Ascending aorta (tissue), 2 donors: ENCODE results near the gene RHBDF2. TPM values are rescaled to one million over a fixed set of nuclear protein-coding genes. Genes with fewer than 3 reads are reported as not detected.

Source experiments
- DNase-seq, 2 donors: peaks; one replicate each; pipeline ENCODE4 v3.0.0-alpha.2; 2019; ENCODE audit warnings: low spot score in 2 of 2
- H3K27ac ChIP-seq, 2 donors: fragments of 200-600 bp; sonication (generic); one replicate each; pipeline ENCODE4 v1.5.1; 2016 to 2017; ENCODE audit warnings: mild to moderate bottlenecking in 1 of 2
- H3K27me3 ChIP-seq: fragments of 200-600 bp; sonication (generic); one replicate; pipeline ENCODE4 v1.5.1; 2017
- H3K36me3 ChIP-seq, 2 donors: fragments of 200-600 bp; sonication (generic); one replicate each; pipeline ENCODE4 v1.5.1; 2016
- H3K4me1 ChIP-seq, 2 donors: fragments of 200-600 bp; sonication (generic); one replicate each; pipeline ENCODE4 v1.5.1; 2016 to 2017; ENCODE audit warnings: mild to moderate bottlenecking in 1 of 2
- H3K4me3 ChIP-seq, 2 donors: fragments of 200-600 bp; sonication (generic); one replicate each; pipeline ENCODE4 v1.5.1; 2016 to 2017; ENCODE audit warnings: mild to moderate bottlenecking in 1 of 2
- H3K9me3 ChIP-seq, 2 donors: fragments of 200-600 bp; sonication (generic); one replicate each; pipeline ENCODE4 v1.5.1; 2016
- CTCF ChIP-seq, 3 experiments: fragments of 200-600 bp in 2 of 3; fragments of 450-650 bp in 1 of 3; sonication (generic) in 2 of 3; IDR thresholded peaks; one replicate each; pipeline ENCODE4 v1.5.1; 2016 to 2019; ENCODE audit warnings: antibody characterized with exemption in 3 of 3, mild to moderate bottlenecking in 1 of 3, moderate library complexity in 1 of 3
- intact Hi-C: fragments of 100-400 bp; cut with DNase I; formaldehyde crosslinking; loops from one replicate; pipeline ENCODE4 v1.15.1; 2023
- total RNA-seq: library from RNA; depleted of rRNA; stranded (reverse); fragments of >200 nt; gene quantifications from one replicate; pipeline ENCODE4 v1.1.0, GENCODE V29; 2016

Gene RHBDF2
- total RNA-seq, 1 donor from 2014 or later, result 12.7 TPM

- no peak for TF ChIP-seq CTCF (IDR thresholded peaks at IDR 0.05)
- intact Hi-C loops, result no loop called here
- no peaks in the 10 kb centered on the region for H3K36me3 ChIP-seq
- DNase-seq, result no peak
- H3K27ac ChIP-seq, result peak overlapping the region in 1 of 2 donors; percentile 77
- no peaks in the 10 kb centered on the region for H3K27me3 ChIP-seq
- H3K4me1 ChIP-seq, result no peaks in the 10 kb centered on the region
- no peaks in the 10 kb centered on the region for H3K9me3 ChIP-seq
- H3K4me3 ChIP-seq, result no peak overlapping the region
These were observed 11.0 kb downstream of the RHBDF2 start for GRCh38 chr17:76490112-76490710.

GRCh38 chr17:76487451-76488192 is 13.6 kb downstream of the RHBDF2 start:
- Histone ChIP-seq H3K27ac (no peak overlapping the region), H3K4me3 (no peak overlapping the region), H3K27me3 (no peaks in the 10 kb centered on the region), H3K9me3 (no peaks in the 10 kb centered on the region), H3K36me3 (no peaks in the 10 kb centered on the region), H3K4me1 (no peaks in the 10 kb centered on the region)
- intact Hi-C loops, result no loop called here
- no peak for TF ChIP-seq CTCF (IDR thresholded peaks at IDR 0.05)
- DNase-seq, result no peak

GRCh38 chr17:76485569-76485968 is 15.7 kb downstream of the RHBDF2 start:
- H3K4me3 ChIP-seq, result no peak overlapping the region
- H3K4me1 ChIP-seq, result no peaks in the 10 kb centered on the region
- H3K27me3 ChIP-seq, result no peaks in the 10 kb centered on the region
- peak in 1 of 2 donors; percentile 37 for DNase-seq
- no peak for TF ChIP-seq CTCF (IDR thresholded peaks at IDR 0.05)
- H3K9me3 ChIP-seq, result no peaks in the 10 kb centered on the region
- no peaks in the 10 kb centered on the region for H3K36me3 ChIP-seq
- intact Hi-C loops, result no loop called here
- peak overlapping the region in 1 of 2 donors; percentile 42 for H3K27ac ChIP-seq

- no peaks in the 10 kb centered on the region for H3K9me3 ChIP-seq
- H3K4me1 ChIP-seq, result no peaks in the 10 kb centered on the region
- H3K36me3 ChIP-seq, result no peaks in the 10 kb centered on the region
- TF ChIP-seq CTCF (IDR thresholded peaks at IDR 0.05), result no peak
- intact Hi-C loops, result no loop called here
- DNase-seq, result no peak
- peak overlapping the region in 1 of 2 donors; percentile 42 for H3K27ac ChIP-seq
- no peaks in the 10 kb centered on the region for H3K27me3 ChIP-seq
- no peak overlapping the region for H3K4me3 ChIP-seq
These were observed 16.9 kb downstream of the RHBDF2 start for GRCh38 chr17:76484228-76484725.

- Histone ChIP-seq H3K27me3 (no peaks in the 10 kb centered on the region), H3K4me1 (no peaks in the 10 kb centered on the region), H3K36me3 (peaks cover 0 to 4% of the 10 kb centered on the region in 2 donors), H3K27ac (peak overlapping the region in 1 of 2 donors; percentile 44), H3K4me3 (no peak overlapping the region), H3K9me3 (no peaks in the 10 kb centered on the region)
- no peak for TF ChIP-seq CTCF (IDR thresholded peaks at IDR 0.05)
- no peak for DNase-seq
- intact Hi-C loops, result no loop called here
These were observed 20.1 kb downstream of the RHBDF2 start for GRCh38 chr17:76481071-76481655.
